Vagina (tissue), 2 donors: ENCODE results near the gene ASPA. TPM values are rescaled to one million over a fixed set of nuclear protein-coding genes. Genes with fewer than 3 reads are reported as not detected.

Experiments
- DNase-seq, 2 donors: peaks; one replicate each; pipeline ENCODE4 v3.0.0-alpha.2; 2017; ENCODE audit errors: extremely low spot score in 2 of 2
- H3K27ac ChIP-seq: fragments of 200-600 bp; sonication (generic); one replicate; pipeline ENCODE4 v1.5.1; 2019
- H3K27me3 ChIP-seq: fragments of 200-600 bp; sonication (generic); one replicate; pipeline ENCODE4 v1.5.1; 2019
- H3K36me3 ChIP-seq, 2 donors: fragments of 200-600 bp; sonication (generic); one replicate each; pipeline ENCODE4 v1.5.1; 2017 to 2019
- H3K4me1 ChIP-seq: fragments of 200-600 bp; sonication (generic); one replicate; pipeline ENCODE4 v1.5.1; 2019
- H3K4me3 ChIP-seq, 2 donors: fragments of 200-600 bp; sonication (generic); 1 replicate in 1 of 2; 2 replicates in 1 of 2; pipeline ENCODE4 v1.5.1; 2016 to 2019
- H3K9me3 ChIP-seq: fragments of 200-600 bp; sonication (generic); one replicate; pipeline ENCODE4 v1.5.1; 2019
- CTCF ChIP-seq, 3 experiments: fragments of 450-650 bp in 2 of 3; fragments of 200-600 bp in 1 of 3; sonication (generic) in 1 of 3; IDR thresholded peaks; one replicate each; pipeline ENCODE4 v1.5.1; 2017 to 2019; ENCODE audit warnings: antibody characterized with exemption in 3 of 3, mild to moderate bottlenecking in 2 of 3, moderate library complexity in 2 of 3
- POLR2A ChIP-seq, 2 donors: fragments of 450-650 bp; IDR thresholded peaks; one replicate each; pipeline ENCODE4 v1.6.1; 2017; ENCODE audit warnings: antibody characterized with exemption in 2 of 2, mild to moderate bottlenecking in 2 of 2, moderate library complexity in 2 of 2
- POLR2AphosphoS5 ChIP-seq, 2 donors: sonication (generic); formaldehyde crosslinking; IDR thresholded peaks; one replicate each; pipeline ENCODE4 v1.9.0; 2017; ENCODE audit warnings: antibody characterized with exemption in 2 of 2, mild to moderate bottlenecking in 2 of 2, low read depth in 1 of 2; ENCODE audit not compliant: insufficient read depth in 1 of 2
- intact Hi-C: fragments of 100-400 bp; cut with DNase I; formaldehyde crosslinking; loops from one replicate; pipeline ENCODE4 v1.15.1; 2023
- total RNA-seq: library from RNA; depleted of rRNA; stranded (reverse); fragments of >200 nt; gene quantifications from one replicate; pipeline ENCODE4 v1.2.3, GENCODE V29; 2016

Gene ASPA
- total RNA-seq, 1 donor from 2014 or later = 2.2 TPM

DNA sequence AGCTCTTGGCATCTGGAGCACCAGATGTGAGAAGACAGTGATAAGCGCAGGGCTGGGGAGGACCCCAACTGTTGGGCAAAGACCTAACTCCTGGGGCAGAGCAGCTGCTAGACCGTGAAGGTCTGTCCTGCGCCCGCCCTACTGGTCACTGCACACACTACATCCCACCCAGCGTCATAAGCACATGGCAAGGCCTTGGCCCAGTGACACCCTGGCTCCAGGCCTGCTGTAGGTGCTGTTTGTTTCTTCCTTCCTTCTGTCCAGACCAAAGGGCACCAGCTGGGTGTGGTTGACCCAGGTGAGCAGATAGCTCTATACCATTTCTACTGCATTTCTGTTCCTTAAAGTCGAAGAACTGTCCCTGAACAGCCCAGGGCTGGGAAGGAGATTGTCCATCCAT lies 75.4 kb downstream of the ASPA start:
- H3K4me3 ChIP-seq = no peak overlapping the region
- no peaks in the 10 kb centered on the region for H3K4me1 ChIP-seq
- intact Hi-C loops = no loop called here
- DNase-seq = no peak
- TF ChIP-seq CTCF (IDR thresholded peaks at IDR 0.05) (no peak), POLR2A (IDR thresholded peaks at IDR 0.05) (no peak), POLR2AphosphoS5 (IDR thresholded peaks at IDR 0.05; ENCODE audit: insufficient read depth in 1 of 2, low read depth in 1 of 2) (no peak)
- no peaks in the 10 kb centered on the region for H3K36me3 ChIP-seq
- H3K27me3 ChIP-seq = no peaks in the 10 kb centered on the region
- no peak overlapping the region for H3K27ac ChIP-seq
- H3K9me3 ChIP-seq = no peaks in the 10 kb centered on the region

DNA sequence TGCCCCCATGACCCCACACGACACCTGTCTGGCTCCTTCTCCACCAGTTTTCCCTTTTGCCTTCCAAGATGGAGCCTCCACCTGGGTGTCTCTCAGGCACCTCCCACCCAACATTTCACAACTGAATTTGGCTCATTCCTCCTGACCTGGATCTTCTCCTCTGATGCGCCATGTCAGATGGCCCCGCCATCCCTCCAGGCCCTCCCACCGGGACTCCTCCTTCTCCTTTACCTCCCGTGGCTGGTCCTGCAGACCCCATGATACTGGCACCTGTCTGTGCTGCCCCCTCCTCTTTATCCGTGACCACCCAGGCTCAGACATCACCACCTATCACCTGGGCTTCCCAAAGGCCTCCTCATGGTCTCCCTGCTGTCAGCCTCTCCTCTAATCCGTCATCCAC lies 77.1 kb downstream of the ASPA start:
- no peaks in the 10 kb centered on the region for H3K27me3 ChIP-seq
- no peaks in the 10 kb centered on the region for H3K36me3 ChIP-seq
- intact Hi-C loops = no loop called here
- H3K27ac ChIP-seq = no peak overlapping the region
- H3K4me3 ChIP-seq = no peak overlapping the region
- no peak for DNase-seq
- TF ChIP-seq POLR2A (IDR thresholded peaks at IDR 0.05) (no peak), POLR2AphosphoS5 (IDR thresholded peaks at IDR 0.05; ENCODE audit: insufficient read depth in 1 of 2, low read depth in 1 of 2) (no peak), CTCF (IDR thresholded peaks at IDR 0.05) (no peak)
- no peaks in the 10 kb centered on the region for H3K9me3 ChIP-seq
- peaks cover 4% of the 10 kb centered on the region for H3K4me1 ChIP-seq

Other genes with a start within 250 kb of the ASPA start
- not detected for gene OR3A1, start 177.6 kb upstream of the ASPA start, total RNA-seq
- not detected for gene OR3A2, start 89.7 kb upstream of the ASPA start, total RNA-seq
- gene OR1E1, start 77.6 kb upstream of the ASPA start, total RNA-seq = not detected
- gene OR3A3, start 64.6 kb upstream of the ASPA start, total RNA-seq = not detected
- not detected for gene OR1E2, start 42.2 kb upstream of the ASPA start, total RNA-seq
- not detected for gene SPATA22, start 4.2 kb upstream of the ASPA start, total RNA-seq
- gene TRPV3, start 81.8 kb downstream of the ASPA start, total RNA-seq = 3.2 TPM
- gene TRPV1, start 133.4 kb downstream of the ASPA start, total RNA-seq = 7.6 TPM
- 14.0 TPM for gene SHPK, start 160.3 kb downstream of the ASPA start, total RNA-seq
- gene CTNS, start 160.8 kb downstream of the ASPA start, total RNA-seq = 35.6 TPM
- gene TAX1BP3, start 192.6 kb downstream of the ASPA start, total RNA-seq = 78.1 TPM
- gene EMC6, start 192.8 kb downstream of the ASPA start, total RNA-seq = 18.9 TPM
- gene P2RX5, start 220.2 kb downstream of the ASPA start, total RNA-seq = 1.7 TPM
- 0.74 TPM for gene HASPIN, start 247.9 kb downstream of the ASPA start, total RNA-seq